WTC11 (cell line): ENCODE results near the gene KRTAP13-4. TPM values are rescaled to one million over a fixed set of nuclear protein-coding genes. Genes with fewer than 3 reads are reported as not detected.

ENCODE experiments used
- ATAC-seq: fragments of 200-7000 bp; cut with Tn5 transposase; 2 replicates; pipeline ENCODE4 v1.10.0; 2021; ENCODE audit warnings: mild to moderate bottlenecking, moderate library complexity
- CTCF ChIA-PET: fragments of 300-600 bp; sonication (Branson Sonifier 250); formaldehyde crosslinking; loops from one replicate; lab custom pipeline; 2021; ENCODE audit warnings: antibody characterized with exemption; lab: Charles Lee
- POLR2A ChIA-PET: fragments of 350-600 bp; sonication (Branson Sonifier 250); formaldehyde crosslinking; loops from one replicate; lab custom pipeline; 2021; ENCODE audit warnings: antibody characterized with exemption; lab: Charles Lee
- DNase-seq: peaks from one replicate; pipeline ENCODE4 v3.0.0; 2021; ENCODE audit warnings: low spot score
- H3K27ac Mint-ChIP-seq: 2 replicates; pipeline ENCODE4 v1.8.0; 2021; ENCODE audit warnings: mixed read lengths
- H3K27me3 Mint-ChIP-seq: 2 replicates; pipeline ENCODE4 v1.8.0; 2021; ENCODE audit warnings: low read depth, mild to moderate bottlenecking, moderate library complexity, mixed read lengths
- H3K36me3 Mint-ChIP-seq: 2 replicates; pipeline ENCODE4 v1.8.0; 2021; ENCODE audit warnings: mixed read lengths
- H3K4me1 Mint-ChIP-seq: 2 replicates; pipeline ENCODE4 v1.8.0; 2022; ENCODE audit warnings: mixed read lengths
- H3K4me3 Mint-ChIP-seq: 2 replicates; pipeline ENCODE4 v1.8.0; 2021; ENCODE audit warnings: mild to moderate bottlenecking, moderate library complexity, mixed read lengths
- H3K9me3 Mint-ChIP-seq: 2 replicates; pipeline ENCODE4 v1.8.0; 2021; ENCODE audit warnings: mixed read lengths
- ETV6 ChIP-seq: sonication (generic); formaldehyde crosslinking; IDR thresholded peaks from 2 replicates; pipeline ENCODE4 v1.8.1; 2022; ENCODE audit warnings: mild to moderate bottlenecking, missing genetic modification reagents
- GRHL2 ChIP-seq: fragments of 250-450 bp; sonication (Bioruptor Pico); IDR thresholded peaks from 2 replicates; pipeline ENCODE4 v1.8.0; 2022; ENCODE audit warnings: mild to moderate bottlenecking, moderate library complexity; ENCODE audit not compliant: insufficient replicate concordance, severe bottlenecking
- GTF2I ChIP-seq: fragments of 250-450 bp; sonication (Bioruptor Pico); conservative IDR thresholded peaks from 2 replicates; pipeline ENCODE4 v1.4.0; 2021; ENCODE audit warnings: mild to moderate bottlenecking
- IRF2 ChIP-seq: sonication (generic); formaldehyde crosslinking; IDR thresholded peaks from 2 replicates; pipeline ENCODE4 v1.8.0; 2022; ENCODE audit warnings: low read depth, missing genetic modification reagents, borderline replicate concordance
- JAZF1 ChIP-seq: fragments of 250-450 bp; sonication (Bioruptor Pico); IDR thresholded peaks from 2 replicates; pipeline ENCODE4 v1.9.0; 2021; ENCODE audit warnings: moderate library complexity, mild to moderate bottlenecking, inconsistent platforms
- NFE2L1 ChIP-seq: sonication (generic); formaldehyde crosslinking; IDR thresholded peaks from 2 replicates; pipeline ENCODE4 v1.8.1; 2023; ENCODE audit warnings: missing genetic modification reagents
- NFYB ChIP-seq: sonication (generic); formaldehyde crosslinking; conservative IDR thresholded peaks from 2 replicates; pipeline ENCODE4 v1.8.0; 2022; ENCODE audit warnings: low read depth, missing genetic modification reagents
- NR2C2 ChIP-seq: sonication (generic); formaldehyde crosslinking; IDR thresholded peaks from 2 replicates; pipeline ENCODE4 v1.8.0; 2022; ENCODE audit warnings: mild to moderate bottlenecking, missing genetic modification reagents
- NR3C1 ChIP-seq: sonication (generic); formaldehyde crosslinking; conservative IDR thresholded peaks from 2 replicates; pipeline ENCODE4 v1.8.1; 2023; ENCODE audit warnings: low read depth, mild to moderate bottlenecking, missing genetic modification reagents
- OVOL2 ChIP-seq: fragments of 250-450 bp; sonication (Bioruptor Pico); IDR thresholded peaks from 2 replicates; pipeline ENCODE4 v1.9.0; 2021; ENCODE audit warnings: mild to moderate bottlenecking, borderline replicate concordance
- ZBTB21 ChIP-seq: sonication (generic); formaldehyde crosslinking; IDR thresholded peaks from 2 replicates; pipeline ENCODE4 v1.8.1; 2023; ENCODE audit warnings: mild to moderate bottlenecking, missing genetic modification reagents, borderline replicate concordance
- ZNF317 ChIP-seq: sonication (generic); formaldehyde crosslinking; IDR thresholded peaks from 2 replicates; pipeline ENCODE4 v1.8.1; 2023; ENCODE audit warnings: low read depth, mild to moderate bottlenecking, moderate library complexity, missing genetic modification reagents, borderline replicate concordance
- total RNA-seq: library from RNA; stranded (reverse); gene quantifications from 3 replicates; pipeline ENCODE4 v1.2.3, GENCODE V29; 2021
- TF ChIP-seq, protein P1 (sequence below): fragments of 250-450 bp; sonication (Bioruptor Pico); IDR thresholded peaks from 2 replicates; pipeline ENCODE4 v2.1.2; 2022; ENCODE audit warnings: mild to moderate bottlenecking, moderate library complexity
- TF ChIP-seq, protein P2 (sequence below): sonication (generic); formaldehyde crosslinking; IDR thresholded peaks from 2 replicates; pipeline ENCODE4 v1.8.1; 2023; ENCODE audit warnings: mild to moderate bottlenecking, missing genetic modification reagents, borderline replicate concordance
- TF ChIP-seq, protein P3 (sequence below): sonication (generic); formaldehyde crosslinking; IDR thresholded peaks from 2 replicates; pipeline ENCODE4 v1.8.1; 2023; ENCODE audit warnings: mild to moderate bottlenecking, missing genetic modification reagents, moderate library complexity
- TF ChIP-seq, protein P4 (sequence below): sonication (generic); formaldehyde crosslinking; IDR thresholded peaks from 2 replicates; pipeline ENCODE4 v1.8.1; 2023; ENCODE audit warnings: mild to moderate bottlenecking, missing genetic modification reagents
- TF ChIP-seq, protein P5 (sequence below): sonication (generic); formaldehyde crosslinking; conservative IDR thresholded peaks from 2 replicates; pipeline ENCODE4 v1.8.1; 2023; ENCODE audit warnings: mild to moderate bottlenecking, low read depth, missing genetic modification reagents, moderate library complexity
- TF ChIP-seq, protein P6 (sequence below): fragments of 250-450 bp; sonication (Bioruptor Pico); IDR thresholded peaks from 2 replicates; pipeline ENCODE4 v1.9.0; 2021; ENCODE audit warnings: mild to moderate bottlenecking, borderline replicate concordance
- TF ChIP-seq, protein P7 (sequence below): sonication (generic); formaldehyde crosslinking; IDR thresholded peaks from 2 replicates; pipeline ENCODE4 v1.8.1; 2023; ENCODE audit warnings: mild to moderate bottlenecking, missing genetic modification reagents, moderate library complexity

Gene KRTAP13-4
- total RNA-seq, 1 experiment from 2014 or later, result not detected

DNA sequence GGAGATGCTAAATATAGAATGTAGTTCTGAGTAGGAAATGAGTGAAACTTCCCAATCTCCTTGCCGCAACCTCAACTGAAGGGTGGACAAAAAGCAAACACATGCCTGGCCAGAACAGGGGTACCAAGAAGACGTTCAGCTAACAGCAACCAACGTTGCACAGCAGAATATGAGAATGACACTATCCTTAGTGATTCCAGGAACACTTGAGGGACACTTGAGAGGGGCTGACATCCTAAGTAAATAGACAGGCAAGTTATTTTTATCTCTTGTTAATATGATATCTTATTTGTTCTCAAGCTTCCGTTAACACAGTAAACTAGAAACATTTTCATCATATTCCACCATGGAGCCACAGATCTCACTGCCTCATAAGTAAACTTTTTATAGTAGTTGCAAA lies 49.2 kb downstream of the KRTAP13-4 start:
- CTCF ChIA-PET, result no interaction called here

More for the DNA sequence above, 49.2 kb downstream of the KRTAP13-4 start:
- Mint-ChIP-seq H3K36me3 (no peaks in the 10 kb centered on the region), H3K9me3 (no peaks in the 10 kb centered on the region; the same call in 1 of the 2 replicates), H3K27ac (no peak overlapping the region), H3K4me1 (peaks cover 4% of the 10 kb centered on the region; the same call in 1 of the 2 replicates), H3K4me3 (no peak overlapping the region), H3K27me3 (no peaks in the 10 kb centered on the region)
- TF ChIP-seq NFYB, result no peak
- TF ChIP-seq, protein P1, sequence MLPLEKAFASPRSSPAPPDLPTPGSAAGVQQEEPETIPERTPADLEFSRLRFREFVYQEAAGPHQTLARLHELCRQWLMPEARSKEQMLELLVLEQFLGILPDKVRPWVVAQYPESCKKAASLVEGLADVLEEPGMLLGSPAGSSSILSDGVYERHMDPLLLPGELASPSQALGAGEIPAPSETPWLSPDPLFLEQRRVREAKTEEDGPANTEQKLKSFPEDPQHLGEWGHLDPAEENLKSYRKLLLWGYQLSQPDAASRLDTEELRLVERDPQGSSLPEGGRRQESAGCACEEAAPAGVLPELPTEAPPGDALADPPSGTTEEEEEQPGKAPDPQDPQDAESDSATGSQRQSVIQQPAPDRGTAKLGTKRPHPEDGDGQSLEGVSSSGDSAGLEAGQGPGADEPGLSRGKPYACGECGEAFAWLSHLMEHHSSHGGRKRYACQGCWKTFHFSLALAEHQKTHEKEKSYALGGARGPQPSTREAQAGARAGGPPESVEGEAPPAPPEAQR (CRISPR knock-in tag), result no peak
- TF ChIP-seq, protein P2, sequence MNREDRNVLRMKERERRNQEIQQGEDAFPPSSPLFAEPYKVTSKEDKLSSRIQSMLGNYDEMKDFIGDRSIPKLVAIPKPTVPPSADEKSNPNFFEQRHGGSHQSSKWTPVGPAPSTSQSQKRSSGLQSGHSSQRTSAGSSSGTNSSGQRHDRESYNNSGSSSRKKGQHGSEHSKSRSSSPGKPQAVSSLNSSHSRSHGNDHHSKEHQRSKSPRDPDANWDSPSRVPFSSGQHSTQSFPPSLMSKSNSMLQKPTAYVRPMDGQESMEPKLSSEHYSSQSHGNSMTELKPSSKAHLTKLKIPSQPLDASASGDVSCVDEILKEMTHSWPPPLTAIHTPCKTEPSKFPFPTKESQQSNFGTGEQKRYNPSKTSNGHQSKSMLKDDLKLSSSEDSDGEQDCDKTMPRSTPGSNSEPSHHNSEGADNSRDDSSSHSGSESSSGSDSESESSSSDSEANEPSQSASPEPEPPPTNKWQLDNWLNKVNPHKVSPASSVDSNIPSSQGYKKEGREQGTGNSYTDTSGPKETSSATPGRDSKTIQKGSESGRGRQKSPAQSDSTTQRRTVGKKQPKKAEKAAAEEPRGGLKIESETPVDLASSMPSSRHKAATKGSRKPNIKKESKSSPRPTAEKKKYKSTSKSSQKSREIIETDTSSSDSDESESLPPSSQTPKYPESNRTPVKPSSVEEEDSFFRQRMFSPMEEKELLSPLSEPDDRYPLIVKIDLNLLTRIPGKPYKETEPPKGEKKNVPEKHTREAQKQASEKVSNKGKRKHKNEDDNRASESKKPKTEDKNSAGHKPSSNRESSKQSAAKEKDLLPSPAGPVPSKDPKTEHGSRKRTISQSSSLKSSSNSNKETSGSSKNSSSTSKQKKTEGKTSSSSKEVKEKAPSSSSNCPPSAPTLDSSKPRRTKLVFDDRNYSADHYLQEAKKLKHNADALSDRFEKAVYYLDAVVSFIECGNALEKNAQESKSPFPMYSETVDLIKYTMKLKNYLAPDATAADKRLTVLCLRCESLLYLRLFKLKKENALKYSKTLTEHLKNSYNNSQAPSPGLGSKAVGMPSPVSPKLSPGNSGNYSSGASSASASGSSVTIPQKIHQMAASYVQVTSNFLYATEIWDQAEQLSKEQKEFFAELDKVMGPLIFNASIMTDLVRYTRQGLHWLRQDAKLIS, result no peak
- no peak for TF ChIP-seq ZBTB21 (CRISPR knock-in tag)
- TF ChIP-seq GRHL2 (CRISPR knock-in tag), result no peak
- TF ChIP-seq GTF2I (CRISPR knock-in tag), result no peak
- TF ChIP-seq, protein P3, sequence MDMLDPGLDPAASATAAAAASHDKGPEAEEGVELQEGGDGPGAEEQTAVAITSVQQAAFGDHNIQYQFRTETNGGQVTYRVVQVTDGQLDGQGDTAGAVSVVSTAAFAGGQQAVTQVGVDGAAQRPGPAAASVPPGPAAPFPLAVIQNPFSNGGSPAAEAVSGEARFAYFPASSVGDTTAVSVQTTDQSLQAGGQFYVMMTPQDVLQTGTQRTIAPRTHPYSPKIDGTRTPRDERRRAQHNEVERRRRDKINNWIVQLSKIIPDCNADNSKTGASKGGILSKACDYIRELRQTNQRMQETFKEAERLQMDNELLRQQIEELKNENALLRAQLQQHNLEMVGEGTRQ (CRISPR knock-in tag), result no peak
- no peak for TF ChIP-seq NR3C1 (CRISPR knock-in tag)
- no peak for TF ChIP-seq ETV6 (CRISPR knock-in tag)
- TF ChIP-seq NR2C2 (CRISPR knock-in tag), result no peak
- no peak for TF ChIP-seq JAZF1 (CRISPR knock-in tag)
- no peak for TF ChIP-seq NFE2L1 (CRISPR knock-in tag)
- no peak for TF ChIP-seq ZNF317 (CRISPR knock-in tag)
- TF ChIP-seq, protein P4, sequence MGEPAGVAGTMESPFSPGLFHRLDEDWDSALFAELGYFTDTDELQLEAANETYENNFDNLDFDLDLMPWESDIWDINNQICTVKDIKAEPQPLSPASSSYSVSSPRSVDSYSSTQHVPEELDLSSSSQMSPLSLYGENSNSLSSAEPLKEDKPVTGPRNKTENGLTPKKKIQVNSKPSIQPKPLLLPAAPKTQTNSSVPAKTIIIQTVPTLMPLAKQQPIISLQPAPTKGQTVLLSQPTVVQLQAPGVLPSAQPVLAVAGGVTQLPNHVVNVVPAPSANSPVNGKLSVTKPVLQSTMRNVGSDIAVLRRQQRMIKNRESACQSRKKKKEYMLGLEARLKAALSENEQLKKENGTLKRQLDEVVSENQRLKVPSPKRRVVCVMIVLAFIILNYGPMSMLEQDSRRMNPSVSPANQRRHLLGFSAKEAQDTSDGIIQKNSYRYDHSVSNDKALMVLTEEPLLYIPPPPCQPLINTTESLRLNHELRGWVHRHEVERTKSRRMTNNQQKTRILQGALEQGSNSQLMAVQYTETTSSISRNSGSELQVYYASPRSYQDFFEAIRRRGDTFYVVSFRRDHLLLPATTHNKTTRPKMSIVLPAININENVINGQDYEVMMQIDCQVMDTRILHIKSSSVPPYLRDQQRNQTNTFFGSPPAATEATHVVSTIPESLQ (CRISPR knock-in tag), result no peak
- TF ChIP-seq, protein P5, sequence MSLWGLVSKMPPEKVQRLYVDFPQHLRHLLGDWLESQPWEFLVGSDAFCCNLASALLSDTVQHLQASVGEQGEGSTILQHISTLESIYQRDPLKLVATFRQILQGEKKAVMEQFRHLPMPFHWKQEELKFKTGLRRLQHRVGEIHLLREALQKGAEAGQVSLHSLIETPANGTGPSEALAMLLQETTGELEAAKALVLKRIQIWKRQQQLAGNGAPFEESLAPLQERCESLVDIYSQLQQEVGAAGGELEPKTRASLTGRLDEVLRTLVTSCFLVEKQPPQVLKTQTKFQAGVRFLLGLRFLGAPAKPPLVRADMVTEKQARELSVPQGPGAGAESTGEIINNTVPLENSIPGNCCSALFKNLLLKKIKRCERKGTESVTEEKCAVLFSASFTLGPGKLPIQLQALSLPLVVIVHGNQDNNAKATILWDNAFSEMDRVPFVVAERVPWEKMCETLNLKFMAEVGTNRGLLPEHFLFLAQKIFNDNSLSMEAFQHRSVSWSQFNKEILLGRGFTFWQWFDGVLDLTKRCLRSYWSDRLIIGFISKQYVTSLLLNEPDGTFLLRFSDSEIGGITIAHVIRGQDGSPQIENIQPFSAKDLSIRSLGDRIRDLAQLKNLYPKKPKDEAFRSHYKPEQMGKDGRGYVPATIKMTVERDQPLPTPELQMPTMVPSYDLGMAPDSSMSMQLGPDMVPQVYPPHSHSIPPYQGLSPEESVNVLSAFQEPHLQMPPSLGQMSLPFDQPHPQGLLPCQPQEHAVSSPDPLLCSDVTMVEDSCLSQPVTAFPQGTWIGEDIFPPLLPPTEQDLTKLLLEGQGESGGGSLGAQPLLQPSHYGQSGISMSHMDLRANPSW (CRISPR knock-in tag), result no peak
- TF ChIP-seq, protein P6, sequence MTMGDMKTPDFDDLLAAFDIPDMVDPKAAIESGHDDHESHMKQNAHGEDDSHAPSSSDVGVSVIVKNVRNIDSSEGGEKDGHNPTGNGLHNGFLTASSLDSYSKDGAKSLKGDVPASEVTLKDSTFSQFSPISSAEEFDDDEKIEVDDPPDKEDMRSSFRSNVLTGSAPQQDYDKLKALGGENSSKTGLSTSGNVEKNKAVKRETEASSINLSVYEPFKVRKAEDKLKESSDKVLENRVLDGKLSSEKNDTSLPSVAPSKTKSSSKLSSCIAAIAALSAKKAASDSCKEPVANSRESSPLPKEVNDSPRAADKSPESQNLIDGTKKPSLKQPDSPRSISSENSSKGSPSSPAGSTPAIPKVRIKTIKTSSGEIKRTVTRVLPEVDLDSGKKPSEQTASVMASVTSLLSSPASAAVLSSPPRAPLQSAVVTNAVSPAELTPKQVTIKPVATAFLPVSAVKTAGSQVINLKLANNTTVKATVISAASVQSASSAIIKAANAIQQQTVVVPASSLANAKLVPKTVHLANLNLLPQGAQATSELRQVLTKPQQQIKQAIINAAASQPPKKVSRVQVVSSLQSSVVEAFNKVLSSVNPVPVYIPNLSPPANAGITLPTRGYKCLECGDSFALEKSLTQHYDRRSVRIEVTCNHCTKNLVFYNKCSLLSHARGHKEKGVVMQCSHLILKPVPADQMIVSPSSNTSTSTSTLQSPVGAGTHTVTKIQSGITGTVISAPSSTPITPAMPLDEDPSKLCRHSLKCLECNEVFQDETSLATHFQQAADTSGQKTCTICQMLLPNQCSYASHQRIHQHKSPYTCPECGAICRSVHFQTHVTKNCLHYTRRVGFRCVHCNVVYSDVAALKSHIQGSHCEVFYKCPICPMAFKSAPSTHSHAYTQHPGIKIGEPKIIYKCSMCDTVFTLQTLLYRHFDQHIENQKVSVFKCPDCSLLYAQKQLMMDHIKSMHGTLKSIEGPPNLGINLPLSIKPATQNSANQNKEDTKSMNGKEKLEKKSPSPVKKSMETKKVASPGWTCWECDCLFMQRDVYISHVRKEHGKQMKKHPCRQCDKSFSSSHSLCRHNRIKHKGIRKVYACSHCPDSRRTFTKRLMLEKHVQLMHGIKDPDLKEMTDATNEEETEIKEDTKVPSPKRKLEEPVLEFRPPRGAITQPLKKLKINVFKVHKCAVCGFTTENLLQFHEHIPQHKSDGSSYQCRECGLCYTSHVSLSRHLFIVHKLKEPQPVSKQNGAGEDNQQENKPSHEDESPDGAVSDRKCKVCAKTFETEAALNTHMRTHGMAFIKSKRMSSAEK (CRISPR knock-in tag), result no peak
- no peak for TF ChIP-seq IRF2 (CRISPR knock-in tag)
- TF ChIP-seq, protein P7, sequence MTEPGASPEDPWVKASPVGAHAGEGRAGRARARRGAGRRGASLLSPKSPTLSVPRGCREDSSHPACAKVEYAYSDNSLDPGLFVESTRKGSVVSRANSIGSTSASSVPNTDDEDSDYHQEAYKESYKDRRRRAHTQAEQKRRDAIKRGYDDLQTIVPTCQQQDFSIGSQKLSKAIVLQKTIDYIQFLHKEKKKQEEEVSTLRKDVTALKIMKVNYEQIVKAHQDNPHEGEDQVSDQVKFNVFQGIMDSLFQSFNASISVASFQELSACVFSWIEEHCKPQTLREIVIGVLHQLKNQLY (CRISPR knock-in tag), result no peak
- no peak for TF ChIP-seq OVOL2 (CRISPR knock-in tag)
- no peak for ATAC-seq
- DNase-seq, result no peak
- POLR2A ChIA-PET, result no interaction called here
